NCI-H1105 (cell line): Measurements from ENCODE around the gene OBSCN.

ENCODE experiments used
- DNase-seq: peaks from one replicate; lab custom pipeline; 2025; lab: John Stamatoyannopoulos, UW

Gene OBSCN

DNA sequence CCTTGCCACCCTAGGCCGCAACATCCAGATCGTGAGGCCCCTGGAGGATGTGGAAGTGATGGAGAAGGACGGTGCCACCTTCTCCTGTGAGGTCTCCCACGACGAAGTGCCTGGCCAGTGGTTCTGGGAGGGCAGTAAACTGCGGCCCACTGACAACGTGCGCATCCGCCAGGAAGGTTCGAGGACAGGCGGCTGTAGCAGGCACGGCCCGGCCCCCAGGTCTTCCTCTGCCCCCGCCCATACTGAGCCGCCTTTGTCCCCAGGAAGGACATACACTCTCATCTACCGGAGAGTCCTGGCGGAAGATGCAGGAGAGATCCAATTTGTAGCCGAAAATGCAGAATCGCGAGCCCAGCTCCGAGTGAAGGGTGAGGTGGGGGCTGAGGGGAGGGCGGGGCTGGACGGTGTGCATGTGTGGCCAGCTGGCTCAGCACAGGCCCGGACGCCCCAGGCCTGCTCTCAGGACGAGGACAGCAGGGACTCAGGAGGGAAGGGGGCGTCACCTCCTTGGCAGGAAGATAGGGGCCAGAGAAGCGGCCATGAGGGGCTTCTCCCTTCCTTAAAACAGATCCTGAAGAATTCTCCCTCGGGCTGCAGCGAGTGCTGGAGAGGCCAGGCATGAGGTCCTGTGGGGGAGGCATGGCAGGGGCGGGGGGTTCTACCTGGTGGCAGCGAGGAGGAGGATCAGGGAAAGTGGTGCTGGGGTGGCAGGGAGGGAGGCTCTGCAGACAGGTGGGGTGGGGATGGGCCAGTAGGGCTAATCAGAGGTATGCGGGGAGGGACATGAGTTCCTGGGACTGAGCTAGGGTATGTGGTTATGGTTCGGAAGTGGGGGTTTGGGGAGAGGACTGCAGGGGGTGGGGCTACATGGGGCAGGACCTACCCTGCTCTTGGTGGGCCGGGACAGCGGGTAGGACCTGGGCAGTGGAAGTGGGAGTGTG, 69.9 kb downstream of the OBSCN start:
- no peak for DNase-seq

DNA sequence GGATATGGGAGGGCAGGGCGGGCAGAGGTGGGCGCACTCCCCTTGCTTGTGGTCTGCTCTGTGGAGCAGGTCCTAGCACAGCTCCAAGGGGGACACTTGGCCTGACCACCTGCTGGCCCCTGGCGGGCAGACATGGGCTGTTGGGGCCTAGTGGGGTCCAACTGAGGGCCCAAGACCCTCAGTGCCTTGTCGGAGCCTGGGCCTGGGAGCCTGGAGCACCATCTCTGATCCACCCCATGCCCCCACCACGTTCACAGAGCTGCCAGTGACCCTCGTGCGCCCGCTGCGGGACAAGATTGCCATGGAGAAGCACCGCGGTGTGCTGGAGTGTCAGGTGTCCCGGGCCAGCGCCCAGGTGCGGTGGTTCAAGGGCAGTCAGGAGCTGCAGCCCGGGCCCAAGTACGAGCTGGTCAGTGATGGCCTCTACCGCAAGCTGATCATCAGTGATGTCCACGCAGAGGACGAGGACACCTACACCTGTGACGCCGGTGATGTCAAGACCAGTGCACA, 70.6 kb downstream of the OBSCN start:
- no peak for DNase-seq

DNA sequence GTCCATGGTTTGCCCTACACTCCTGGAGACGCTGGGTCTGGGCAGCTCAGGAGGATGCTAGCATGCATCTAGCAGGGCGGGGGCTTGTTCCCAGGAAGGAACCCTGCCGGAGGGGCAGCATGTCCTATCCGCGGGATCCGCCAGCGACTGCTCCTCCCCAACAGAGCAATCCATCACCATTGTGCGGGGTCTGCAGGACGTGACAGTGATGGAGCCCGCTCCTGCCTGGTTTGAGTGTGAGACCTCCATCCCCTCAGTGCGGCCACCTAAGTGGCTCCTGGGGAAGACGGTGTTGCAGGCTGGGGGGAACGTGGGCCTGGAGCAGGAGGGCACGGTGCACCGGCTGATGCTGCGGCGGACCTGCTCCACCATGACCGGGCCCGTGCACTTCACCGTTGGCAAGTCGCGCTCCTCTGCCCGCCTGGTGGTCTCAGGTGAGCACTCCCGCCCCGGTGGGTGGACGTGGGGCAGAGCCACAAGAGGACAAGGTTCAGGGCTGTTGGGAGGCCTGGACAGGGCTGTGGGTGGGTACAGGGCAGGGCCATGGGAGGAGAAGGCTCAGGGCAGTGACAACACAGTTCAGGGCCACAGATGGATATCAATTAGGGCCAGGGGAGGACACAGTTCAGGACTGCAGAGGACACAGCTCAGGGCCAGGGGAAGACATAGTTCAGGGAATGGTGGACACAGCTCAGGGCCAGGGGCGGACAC, 71.3 kb downstream of the OBSCN start:
- no peak for DNase-seq

DNA sequence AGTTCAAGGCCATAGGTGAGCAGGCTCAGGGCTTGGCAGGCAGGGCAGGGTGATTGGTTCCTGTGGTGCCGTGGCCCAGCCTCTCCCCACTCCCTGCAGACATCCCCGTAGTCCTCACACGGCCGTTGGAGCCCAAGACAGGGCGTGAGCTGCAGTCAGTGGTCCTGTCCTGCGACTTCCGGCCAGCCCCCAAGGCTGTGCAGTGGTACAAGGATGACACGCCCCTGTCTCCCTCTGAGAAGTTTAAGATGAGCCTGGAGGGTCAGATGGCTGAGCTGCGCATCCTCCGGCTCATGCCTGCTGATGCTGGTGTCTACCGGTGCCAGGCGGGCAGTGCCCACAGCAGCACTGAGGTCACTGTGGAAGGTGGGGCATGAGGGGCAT, 71.9 kb downstream of the OBSCN start:
- DNase-seq, result no peak

DNA sequence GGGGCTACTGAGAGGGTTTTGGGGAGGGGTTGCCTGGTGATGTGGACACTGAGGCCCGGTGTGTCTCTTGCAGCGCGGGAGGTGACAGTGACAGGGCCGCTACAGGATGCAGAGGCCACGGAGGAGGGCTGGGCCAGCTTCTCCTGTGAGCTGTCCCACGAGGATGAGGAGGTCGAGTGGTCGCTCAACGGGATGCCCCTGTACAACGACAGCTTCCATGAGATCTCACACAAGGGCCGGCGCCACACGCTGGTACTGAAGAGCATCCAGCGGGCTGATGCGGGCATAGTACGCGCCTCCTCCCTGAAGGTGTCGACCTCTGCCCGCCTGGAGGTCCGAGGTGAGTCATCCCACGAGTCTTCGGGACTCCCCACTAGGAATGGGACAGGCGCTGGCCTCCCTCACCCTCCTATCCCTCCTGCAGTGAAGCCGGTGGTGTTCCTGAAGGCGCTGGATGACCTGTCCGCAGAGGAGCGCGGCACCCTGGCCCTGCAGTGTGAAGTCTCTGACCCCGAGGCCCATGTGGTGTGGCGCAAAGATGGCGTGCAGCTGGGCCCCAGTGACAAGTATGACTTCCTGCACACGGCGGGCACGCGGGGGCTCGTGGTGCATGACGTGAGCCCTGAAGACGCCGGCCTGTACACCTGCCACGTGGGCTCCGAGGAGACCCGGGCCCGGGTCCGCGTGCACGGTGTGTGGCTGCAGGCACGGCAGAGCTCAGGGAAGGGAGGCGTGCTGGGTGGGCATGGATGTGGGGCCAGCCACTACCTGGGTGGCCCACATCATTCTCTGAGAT, 72.5 kb downstream of the OBSCN start:
- no peak for DNase-seq

DNA sequence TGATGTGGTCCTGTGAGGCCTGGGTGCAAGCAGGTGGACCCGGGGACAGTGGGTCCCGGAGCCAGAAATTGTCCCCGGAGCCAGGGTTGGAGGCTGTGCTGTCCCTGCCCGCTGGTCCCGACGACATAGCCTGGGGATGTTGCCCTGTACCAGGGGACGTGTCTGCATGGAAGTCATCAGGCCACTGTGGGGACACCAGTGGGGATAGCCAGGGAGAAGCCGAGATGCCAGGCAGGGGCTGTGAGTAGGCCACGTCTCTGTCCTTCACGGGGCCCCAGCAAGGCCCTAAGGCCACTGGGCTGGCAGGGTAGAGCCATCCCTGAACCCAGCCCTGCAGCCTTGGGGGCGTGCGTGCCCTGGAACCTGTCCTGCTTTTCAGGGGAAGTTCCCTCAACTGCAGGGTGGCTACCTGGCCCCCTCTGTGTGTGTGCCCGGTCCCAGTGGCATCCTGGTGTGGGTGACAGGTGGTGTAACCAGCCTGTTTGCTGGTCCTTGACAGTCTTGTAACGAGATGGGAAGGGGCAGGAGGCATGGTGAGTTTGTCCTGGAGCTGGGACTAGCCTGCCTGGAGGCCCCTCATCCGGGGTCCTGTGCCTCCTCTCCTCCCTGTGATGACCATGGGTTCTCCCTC, 73.2 kb downstream of the OBSCN start:
- DNase-seq, result no peak

DNA sequence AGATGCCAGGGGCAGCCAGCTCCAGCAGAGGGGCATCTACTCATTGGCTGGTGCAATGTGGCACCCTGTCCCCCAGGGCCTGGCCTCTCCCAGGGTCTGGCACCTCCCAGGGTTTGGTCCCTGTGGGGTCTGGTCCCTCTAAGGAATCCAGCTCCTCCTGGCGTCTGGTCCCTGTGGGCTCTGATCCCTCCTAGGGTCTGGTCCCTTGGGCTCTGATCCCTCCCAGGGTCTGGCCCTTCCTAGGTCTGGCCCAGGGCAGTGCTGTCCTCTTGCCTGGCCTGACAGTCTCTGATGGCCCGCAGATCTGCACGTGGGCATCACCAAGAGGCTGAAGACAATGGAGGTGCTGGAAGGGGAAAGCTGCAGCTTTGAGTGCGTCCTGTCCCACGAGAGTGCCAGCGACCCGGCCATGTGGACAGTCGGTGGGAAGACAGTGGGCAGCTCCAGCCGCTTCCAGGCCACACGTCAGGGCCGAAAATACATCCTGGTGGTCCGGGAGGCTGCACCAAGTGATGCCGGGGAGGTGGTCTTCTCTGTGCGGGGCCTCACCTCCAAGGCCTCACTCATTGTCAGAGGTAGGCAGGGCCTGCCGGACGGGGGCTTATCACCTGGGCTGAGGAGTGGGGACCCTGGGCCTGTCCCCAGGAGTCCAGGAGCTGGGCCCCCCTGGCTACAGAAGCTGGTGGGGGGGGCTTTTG, 73.9 kb downstream of the OBSCN start:
- no peak for DNase-seq

DNA sequence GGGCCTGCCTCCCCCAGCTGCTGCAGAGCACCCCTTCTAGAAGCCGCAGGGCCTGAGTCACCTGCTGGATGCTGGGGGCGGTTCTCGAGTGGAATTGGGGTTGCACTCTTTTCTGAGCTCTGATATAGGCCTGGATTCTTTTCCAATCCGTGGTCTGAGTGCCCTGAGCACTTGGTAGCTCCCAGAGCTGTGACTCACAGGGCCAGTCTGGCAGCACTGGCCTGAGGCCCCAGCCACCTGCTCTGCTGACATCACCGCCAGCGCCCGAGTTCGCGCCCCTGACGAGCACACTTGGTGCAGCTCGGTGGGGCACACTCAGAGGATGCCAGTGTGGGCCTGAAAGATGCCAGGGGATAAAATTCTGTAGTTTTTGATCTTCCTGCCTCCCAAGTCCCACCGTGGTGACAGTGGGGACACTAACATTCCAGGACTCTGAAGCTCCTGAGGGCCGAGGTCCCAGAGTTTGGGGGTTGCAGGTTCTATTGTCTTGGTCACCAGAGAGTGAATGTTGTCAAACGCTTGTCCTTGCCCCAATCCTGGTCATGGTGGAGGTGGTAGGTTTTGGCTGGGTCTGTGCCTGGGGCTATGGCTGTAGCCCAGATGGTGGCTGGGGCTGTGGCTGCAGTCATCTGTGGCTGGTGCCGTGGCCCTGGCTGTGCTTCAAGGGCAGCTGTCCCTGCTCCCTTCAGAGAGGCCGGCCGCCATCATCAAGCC, 74.6 kb downstream of the OBSCN start:
- DNase-seq, result no peak

DNA sequence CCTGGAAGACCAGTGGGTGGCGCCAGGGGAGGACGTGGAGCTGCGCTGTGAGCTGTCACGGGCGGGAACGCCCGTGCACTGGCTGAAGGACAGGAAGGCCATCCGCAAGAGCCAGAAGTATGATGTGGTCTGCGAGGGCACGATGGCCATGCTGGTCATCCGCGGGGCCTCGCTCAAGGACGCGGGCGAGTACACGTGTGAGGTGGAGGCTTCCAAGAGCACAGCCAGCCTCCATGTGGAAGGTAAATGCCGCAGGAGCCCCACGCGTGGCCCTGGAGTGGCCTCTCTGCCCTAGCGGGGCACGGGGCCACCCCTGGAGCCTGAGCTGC, 75.2 kb downstream of the OBSCN start:
- DNase-seq, result no peak

DNA sequence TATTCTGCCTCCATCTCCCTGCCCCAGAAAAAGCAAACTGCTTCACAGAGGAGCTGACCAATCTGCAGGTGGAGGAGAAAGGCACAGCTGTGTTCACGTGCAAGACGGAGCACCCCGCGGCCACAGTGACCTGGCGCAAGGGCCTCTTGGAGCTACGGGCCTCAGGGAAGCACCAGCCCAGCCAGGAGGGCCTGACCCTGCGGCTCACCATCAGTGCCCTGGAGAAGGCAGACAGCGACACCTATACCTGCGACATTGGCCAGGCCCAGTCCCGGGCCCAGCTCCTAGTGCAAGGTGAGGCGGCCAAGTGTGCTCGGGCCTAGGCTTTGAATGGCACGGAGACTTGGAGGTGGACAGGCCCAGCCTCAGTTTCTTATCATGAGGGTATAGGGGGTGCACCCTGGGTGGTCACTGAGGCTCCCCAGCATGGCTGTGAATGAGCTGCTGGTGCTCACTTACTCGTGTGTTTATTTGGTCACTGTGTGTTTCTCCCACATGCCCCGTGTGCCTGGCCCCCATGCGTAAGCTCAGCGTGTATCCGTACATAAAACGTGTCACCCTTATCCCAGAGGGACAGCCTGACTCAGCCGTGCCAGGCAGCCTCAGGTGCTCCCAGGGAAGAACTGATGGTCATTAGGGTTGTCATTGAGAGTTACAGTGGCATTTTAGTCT, 75.8 kb downstream of the OBSCN start:
- DNase-seq, result no peak

DNA sequence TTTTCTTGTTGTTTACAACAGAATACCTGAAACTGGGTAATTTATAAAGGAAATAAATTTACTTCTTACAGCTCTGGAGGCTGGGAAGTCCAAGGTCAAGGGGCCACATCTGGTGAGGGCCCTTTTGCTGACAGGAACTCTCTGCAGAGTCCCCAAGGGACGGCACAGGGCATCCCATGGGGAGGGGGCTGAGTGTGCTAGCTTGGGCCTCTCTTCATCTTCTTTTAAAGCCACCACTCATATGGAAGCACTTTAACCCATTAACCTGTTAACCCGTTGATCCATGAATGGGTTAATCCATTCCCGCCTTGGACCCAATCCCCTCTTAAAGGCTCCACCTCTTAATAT, 76.3 kb downstream of the OBSCN start:
- no peak for DNase-seq

DNA sequence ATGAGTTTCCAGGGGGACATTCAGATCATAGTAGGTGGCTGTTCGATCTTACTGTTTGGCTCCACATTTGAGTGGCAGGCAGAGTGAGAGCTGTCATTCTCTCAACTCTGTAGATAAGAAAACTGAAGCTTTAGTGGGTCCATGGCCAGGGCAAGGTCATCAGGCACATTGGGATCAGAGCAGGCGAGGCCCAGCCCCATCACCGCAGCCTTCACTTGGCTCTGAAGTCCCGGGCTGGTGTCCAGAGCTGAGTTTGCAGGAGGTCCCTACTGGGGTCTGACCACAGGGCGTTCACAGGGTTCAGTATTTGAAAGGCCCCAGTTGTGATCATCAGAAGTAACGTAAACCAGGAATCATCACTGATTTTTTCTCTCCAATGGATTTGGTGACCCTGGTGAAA, 76.7 kb downstream of the OBSCN start:
- DNase-seq, result no peak

DNA sequence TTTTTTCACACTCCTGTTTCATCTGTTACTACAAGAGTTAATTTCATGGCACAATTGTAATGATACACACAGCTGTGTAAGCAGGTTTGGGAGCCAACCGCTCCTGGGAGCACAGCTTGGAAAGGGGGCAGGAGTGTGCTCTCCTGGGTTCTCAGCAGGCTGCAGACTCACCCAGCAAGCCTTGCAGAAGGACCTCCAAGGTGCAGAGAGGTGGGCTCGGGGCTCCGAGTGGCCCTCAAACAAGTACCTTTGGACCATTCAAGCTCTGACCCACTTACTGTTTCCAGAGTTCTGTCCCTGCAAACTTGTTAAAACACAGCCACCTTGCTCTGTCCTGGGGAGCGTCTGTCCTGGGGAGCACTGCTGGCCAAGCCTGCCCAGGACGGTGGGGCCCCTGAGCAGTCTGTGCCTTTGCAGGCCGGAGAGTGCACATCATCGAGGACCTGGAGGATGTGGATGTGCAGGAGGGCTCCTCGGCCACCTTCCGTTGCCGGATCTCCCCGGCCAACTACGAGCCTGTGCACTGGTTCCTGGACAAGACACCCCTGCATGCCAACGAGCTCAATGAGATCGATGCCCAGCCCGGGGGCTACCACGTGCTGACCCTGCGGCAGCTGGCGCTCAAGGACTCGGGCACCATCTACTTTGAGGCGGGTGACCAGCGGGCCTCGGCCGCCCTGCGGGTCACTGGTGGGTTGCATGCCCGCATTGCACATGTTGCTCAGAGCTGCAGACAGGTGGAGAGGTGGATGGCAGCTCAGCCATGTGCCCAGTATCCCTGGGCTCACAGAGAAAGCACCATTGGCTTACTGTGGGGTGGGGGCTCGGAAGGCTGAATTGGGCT, 78.0 kb downstream of the OBSCN start:
- DNase-seq, result no peak

DNA sequence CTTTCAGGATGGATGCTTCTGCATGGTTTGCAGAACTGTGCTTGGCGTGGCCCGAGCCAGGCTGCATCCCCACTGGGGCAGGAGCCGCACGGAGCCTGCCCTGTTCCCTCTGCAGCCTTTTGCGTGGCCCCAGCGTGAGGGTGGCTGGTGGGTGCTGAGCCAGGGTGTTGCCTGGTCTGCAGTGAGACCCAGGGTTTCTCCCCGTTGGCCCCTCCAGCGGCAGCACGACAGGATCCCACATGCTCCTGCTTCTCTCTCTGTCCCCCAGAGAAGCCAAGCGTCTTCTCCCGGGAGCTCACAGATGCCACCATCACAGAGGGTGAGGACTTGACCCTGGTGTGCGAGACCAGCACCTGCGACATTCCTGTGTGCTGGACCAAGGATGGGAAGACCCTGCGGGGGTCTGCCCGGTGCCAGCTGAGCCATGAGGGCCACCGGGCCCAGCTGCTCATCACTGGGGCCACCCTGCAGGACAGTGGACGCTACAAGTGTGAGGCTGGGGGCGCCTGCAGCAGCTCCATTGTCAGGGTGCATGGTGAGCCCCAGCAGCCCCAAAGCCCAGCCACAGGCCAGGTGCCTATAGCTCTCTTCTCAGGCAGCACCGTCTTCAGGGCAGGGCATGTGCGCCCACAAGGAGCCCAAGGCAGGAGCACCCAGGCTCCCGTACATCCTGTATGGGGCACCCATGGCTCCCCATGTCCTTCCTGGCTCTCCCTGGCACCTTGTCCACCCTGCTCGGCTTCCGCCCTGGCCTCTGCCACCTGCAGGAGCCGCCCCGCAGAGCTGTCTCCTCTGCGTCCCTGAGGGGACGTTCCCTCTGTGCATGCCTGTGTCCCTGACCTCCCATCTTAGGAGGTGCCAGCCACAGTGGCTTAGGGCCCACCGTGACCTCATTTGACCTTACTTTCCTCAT, 78.9 kb downstream of the OBSCN start:
- no peak for DNase-seq

DNA sequence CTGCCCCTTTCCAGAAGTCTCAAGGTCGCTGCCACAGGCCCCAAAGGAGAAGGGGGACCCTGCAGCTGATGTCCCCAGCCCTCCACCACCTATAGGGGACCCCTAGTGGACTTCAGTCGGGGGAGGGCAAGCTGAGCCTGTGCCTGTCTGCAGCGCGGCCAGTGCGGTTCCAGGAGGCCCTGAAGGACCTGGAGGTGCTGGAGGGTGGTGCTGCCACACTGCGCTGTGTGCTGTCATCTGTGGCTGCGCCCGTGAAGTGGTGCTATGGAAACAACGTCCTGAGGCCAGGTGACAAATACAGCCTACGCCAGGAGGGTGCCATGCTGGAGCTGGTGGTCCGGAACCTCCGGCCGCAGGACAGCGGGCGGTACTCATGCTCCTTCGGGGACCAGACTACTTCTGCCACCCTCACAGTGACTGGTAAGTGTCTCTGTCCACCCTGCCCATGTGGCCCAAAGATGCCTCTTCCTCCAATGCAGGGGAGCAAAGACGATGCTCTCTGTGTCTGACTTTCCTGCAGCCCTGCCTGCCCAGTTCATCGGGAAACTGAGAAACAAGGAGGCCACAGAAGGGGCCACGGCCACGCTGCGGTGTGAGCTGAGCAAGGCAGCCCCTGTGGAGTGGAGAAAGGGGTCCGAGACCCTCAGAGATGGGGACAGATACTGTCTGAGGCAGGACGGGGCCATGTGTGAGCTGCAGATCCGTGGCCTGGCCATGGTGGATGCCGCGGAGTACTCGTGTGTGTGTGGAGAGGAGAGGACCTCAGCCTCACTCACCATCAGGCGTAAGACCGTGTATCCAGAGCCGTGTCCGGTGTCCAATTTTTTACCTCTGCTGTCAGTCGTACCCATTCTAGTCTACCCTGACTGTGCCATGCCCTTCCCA, 79.9 kb downstream of the OBSCN start:
- DNase-seq, result no peak

DNA sequence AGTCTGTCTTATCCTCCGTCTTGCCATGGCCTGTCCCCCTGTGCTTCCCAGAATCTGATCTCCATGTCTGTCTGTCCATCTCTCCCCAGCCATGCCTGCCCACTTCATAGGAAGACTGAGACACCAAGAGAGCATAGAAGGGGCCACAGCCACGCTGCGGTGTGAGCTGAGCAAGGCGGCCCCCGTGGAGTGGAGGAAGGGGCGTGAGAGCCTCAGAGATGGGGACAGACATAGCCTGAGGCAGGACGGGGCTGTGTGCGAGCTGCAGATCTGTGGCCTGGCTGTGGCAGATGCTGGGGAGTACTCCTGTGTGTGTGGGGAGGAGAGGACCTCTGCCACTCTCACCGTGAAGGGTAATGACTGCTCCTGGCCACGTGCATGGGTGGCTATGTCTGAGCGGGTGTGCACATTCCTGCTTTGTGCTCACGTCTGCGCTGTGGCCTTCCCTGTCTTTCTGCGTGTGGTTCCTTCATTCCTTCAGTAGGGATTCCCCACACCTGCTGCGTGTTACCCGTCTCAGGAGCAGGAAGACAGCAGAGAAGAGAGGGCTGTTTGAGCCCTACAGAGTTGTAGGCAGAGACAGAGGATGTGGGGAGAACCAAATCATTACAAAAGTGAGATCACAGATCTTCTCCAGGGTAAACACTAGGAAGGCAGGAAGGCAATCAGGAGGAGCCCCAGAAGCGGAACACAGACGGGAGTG, 80.8 kb downstream of the OBSCN start:
- DNase-seq, result no peak
